CD4-positive, alpha-beta T cell (primary cell): ENCODE data around the gene NGRN. TPM values are rescaled to one million over a fixed set of nuclear protein-coding genes. Genes with fewer than 3 reads are reported as not detected.

Experiments used
- ATAC-seq: fragments of 200-7000 bp; cut with Tn5 transposase; one replicate; pipeline ENCODE4 v1.10.0; 2022; ENCODE audit warnings: mild to moderate bottlenecking; ENCODE audit not compliant: poor library complexity
- CTCF ChIA-PET: fragments of 350-600 bp; sonication (Branson Sonifier 250); formaldehyde crosslinking; loops from one replicate; lab custom pipeline; 2021; ENCODE audit warnings: antibody characterized with exemption, inconsistent platforms; lab: Charles Lee
- POLR2A ChIA-PET: fragments of 350-600 bp; sonication (Branson Sonifier 250); formaldehyde crosslinking; loops from one replicate; lab custom pipeline; 2021; ENCODE audit warnings: antibody characterized with exemption, inconsistent platforms; lab: Charles Lee
- DNase-seq, 14 experiments: peaks; one replicate each; pipeline ENCODE4 v3.0.0-alpha.2; 2013 to 2020; ENCODE audit warnings: mixed read lengths in 2 of 14
- H3K27ac ChIP-seq, 2 donors: one replicate each; pipeline versions ENCODE4 v1.5.1 to v1.7.0; 2013; ENCODE audit warnings: low read length in 2 of 2, low read depth in 1 of 2, mild to moderate bottlenecking in 1 of 2
- H3K27me3 ChIP-seq, 2 experiments: 1 replicate in 1 of 2; 2 replicates in 1 of 2; pipeline versions ENCODE4 v1.6.1 to v1.7.0; 2013; ENCODE audit warnings: low read length in 2 of 2, control low read depth in 1 of 2, mild to moderate bottlenecking in 1 of 2, moderate library complexity in 1 of 2; ENCODE audit not compliant: insufficient read depth in 2 of 2, control insufficient read depth in 1 of 2
- H3K36me3 ChIP-seq: one replicate; pipeline ENCODE4 v1.6.1; 2013; ENCODE audit warnings: low read length, control low read depth; ENCODE audit not compliant: insufficient read depth
- H3K4me1 ChIP-seq: one replicate; pipeline ENCODE4 v1.6.1; 2013; ENCODE audit warnings: low read length, control low read depth; ENCODE audit not compliant: insufficient read depth
- H3K4me3 ChIP-seq: one replicate; pipeline ENCODE4 v1.5.1; 2013; ENCODE audit warnings: mild to moderate bottlenecking, low read length, moderate library complexity
- H3K9me3 ChIP-seq, 2 experiments: 1 replicate in 1 of 2; 2 replicates in 1 of 2; pipeline versions ENCODE4 v1.6.1 to v1.7.0; 2013; ENCODE audit warnings: low read length in 2 of 2, mild to moderate bottlenecking in 2 of 2, control low read depth in 1 of 2, moderate library complexity in 1 of 2; ENCODE audit not compliant: control insufficient read depth in 1 of 2, insufficient read depth in 1 of 2
- H3K27ac Mint-ChIP-seq: one replicate; pipeline ENCODE4 v1.8.0; 2020; ENCODE audit warnings: mixed read lengths
- H3K27me3 Mint-ChIP-seq: one replicate; pipeline ENCODE4 v1.8.0; 2021; ENCODE audit warnings: mixed read lengths
- H3K36me3 Mint-ChIP-seq: one replicate; pipeline ENCODE4 v1.8.0; 2021; ENCODE audit warnings: low read depth, mixed read lengths
- H3K4me1 Mint-ChIP-seq: one replicate; pipeline ENCODE4 v1.8.0; 2021; ENCODE audit warnings: low read depth, mixed read lengths
- H3K4me3 Mint-ChIP-seq: one replicate; pipeline ENCODE4 v1.8.0; 2020; ENCODE audit warnings: mild to moderate bottlenecking, mixed read lengths
- H3K9me3 Mint-ChIP-seq: one replicate; pipeline ENCODE4 v1.8.0; 2020; ENCODE audit warnings: mixed read lengths
- CTCF ChIP-seq: fragments of 200-600 bp; IDR thresholded peaks from one replicate; pipeline ENCODE4 v1.8.0; 2022; ENCODE audit warnings: antibody characterized with exemption, mild to moderate bottlenecking
- intact Hi-C, 2 experiments: fragments of 100-400 bp; cut with DNase I in 1 of 2; cut with micrococcal nuclease in 1 of 2; formaldehyde crosslinking; loops; one replicate each; pipeline versions ENCODE4 v1.15.1 to v1.9.0; 2023 to 2025; cut with DNase I, micrococcal nuclease
- total RNA-seq, 174 experiments: library from RNA in 2 of 174; stranded (reverse) in 2 of 174; gene quantifications; one replicate each; pipeline ENCODE4 v1.2.3 and lab custom pipeline; 2021 to 2026

Gene NGRN
- total RNA-seq, 2 experiments from 2014 or later = 55.7 to 58.4 TPM

- ATAC-seq (no peak), DNase-seq (no peak)
- no peak overlapping the region for H3K4me3 ChIP-seq
- no peaks in the 10 kb centered on the region for H3K27me3 Mint-ChIP-seq
- ChIA-PET POLR2A (interaction anchor here (1.3 to 1.4 kb wide), 2 partner anchors 10 to 40 kb away, joined by 3 read pairs; partner anchors contain the start of gene SEMA4B), CTCF (interaction anchor here (0.7 to 1.0 kb wide), 2 partner anchors 8 to 463 kb away, joined by 3 read pairs; partner anchors contain the start of gene TTLL13)
- H3K9me3 Mint-ChIP-seq = no peaks in the 10 kb centered on the region
- no peak overlapping the region for H3K27ac Mint-ChIP-seq
- H3K4me1 ChIP-seq = no peaks in the 10 kb centered on the region
- no peak overlapping the region for H3K27ac ChIP-seq
- peaks cover 31% of the 10 kb centered on the region for H3K36me3 ChIP-seq
- H3K36me3 Mint-ChIP-seq = peaks cover 25% of the 10 kb centered on the region
- intact Hi-C loops = no loop called here
- TF ChIP-seq CTCF = no peak
- no peak overlapping the region for H3K4me3 Mint-ChIP-seq
- H3K27me3 ChIP-seq = no peaks in the 10 kb centered on the region
- no peaks in the 10 kb centered on the region for H3K9me3 ChIP-seq
- H3K4me1 Mint-ChIP-seq = no peaks in the 10 kb centered on the region
Observed at GRCh38 chr15:90241343-90242192, 23.9 kb upstream of the NGRN start.

- no peak for DNase-seq
- H3K4me3 Mint-ChIP-seq = no peak overlapping the region
- no peak overlapping the region for H3K27ac ChIP-seq
- no peak overlapping the region for H3K4me3 ChIP-seq
- H3K27me3 ChIP-seq = no peaks in the 10 kb centered on the region
- ChIA-PET POLR2A (interaction anchor here (1.2 kb wide), 1 partner anchor 11 kb away, joined by 7 read pairs; the partner anchor contains the start of genes CIB1 and GDPGP1), CTCF (no interaction called here)
- peaks cover 13% of the 10 kb centered on the region for H3K36me3 ChIP-seq
- H3K36me3 Mint-ChIP-seq = peaks cover 13% of the 10 kb centered on the region
- no peak for ATAC-seq
- TF ChIP-seq CTCF = no peak
- no peaks in the 10 kb centered on the region for H3K9me3 Mint-ChIP-seq
- H3K4me1 ChIP-seq = peaks cover 5% of the 10 kb centered on the region
- peak overlapping the region; percentile 6 for H3K27ac Mint-ChIP-seq
- H3K9me3 ChIP-seq = no peaks in the 10 kb centered on the region
- H3K4me1 Mint-ChIP-seq = peaks cover 7% of the 10 kb centered on the region
- intact Hi-C loops = no loop called here
- no peaks in the 10 kb centered on the region for H3K27me3 Mint-ChIP-seq
Observed at GRCh38 chr15:90243943-90244639, 21.4 kb upstream of the NGRN start.

DNA sequence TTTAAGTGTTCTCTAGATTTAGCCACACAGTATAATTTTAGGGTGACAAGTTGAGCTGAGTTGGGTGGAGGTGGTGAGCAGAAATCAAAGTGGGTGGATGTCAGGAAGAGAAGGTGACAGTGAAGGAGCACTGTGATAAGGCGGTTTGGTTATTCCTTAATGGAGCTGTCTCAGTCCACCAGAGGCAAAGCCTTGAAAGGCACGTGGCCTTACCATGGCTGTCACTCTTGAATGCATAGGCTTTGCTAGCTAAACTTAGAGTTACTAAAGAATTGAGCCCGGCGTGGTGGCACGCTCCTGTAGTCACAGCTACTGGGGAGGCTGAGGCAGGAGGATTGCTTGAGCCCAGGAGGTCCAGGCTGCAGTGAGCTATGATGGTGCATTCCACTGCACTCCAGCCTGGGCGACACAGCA lies 16.7 kb upstream of the NGRN start:
- Histone ChIP-seq H3K27ac (no peak overlapping the region), H3K27me3 (no peaks in the 10 kb centered on the region), H3K9me3 (no peaks in the 10 kb centered on the region), H3K4me1 (peaks cover 19% of the 10 kb centered on the region), H3K36me3 (no peaks in the 10 kb centered on the region), H3K4me3 (peak overlapping the region; percentile 61)
- ATAC-seq (no peak), DNase-seq (no peak)
- H3K4me3 Mint-ChIP-seq = peak overlapping the region; percentile 47
- TF ChIP-seq CTCF = no peak
- H3K4me1 Mint-ChIP-seq = peaks cover 17% of the 10 kb centered on the region
- H3K36me3 Mint-ChIP-seq = no peaks in the 10 kb centered on the region
- H3K27ac Mint-ChIP-seq = peak overlapping the region; percentile 63
- no peaks in the 10 kb centered on the region for H3K9me3 Mint-ChIP-seq
- CTCF ChIA-PET = interaction anchor here (0.5 to 1.4 kb wide), 6 partner anchors 8 to 105 kb away, joined by 3 to 4 read pairs (median 4); no protein-coding TSS in a partner anchor
- no peaks in the 10 kb centered on the region for H3K27me3 Mint-ChIP-seq
- POLR2A ChIA-PET = interaction anchor here (0.7 to 3.0 kb wide), 7 partner anchors 9 to 48 kb away, joined by 3 to 20 read pairs (median 5); partner anchors contain the start of genes CIB1, GDPGP1, NGRN and SEMA4B
- intact Hi-C loops = no loop called here
